HG02870 (cell line): ENCODE results near the gene ULBP2.

Source experiments
- ATAC-seq: cut with Tn5 transposase; IDR thresholded peaks from one replicate; pipeline ENCODE4 v1.9.1; 2021; ENCODE audit warnings: mild to moderate bottlenecking, moderate library complexity; ENCODE audit not compliant: unreplicated experiment

Gene ULBP2

DNA sequence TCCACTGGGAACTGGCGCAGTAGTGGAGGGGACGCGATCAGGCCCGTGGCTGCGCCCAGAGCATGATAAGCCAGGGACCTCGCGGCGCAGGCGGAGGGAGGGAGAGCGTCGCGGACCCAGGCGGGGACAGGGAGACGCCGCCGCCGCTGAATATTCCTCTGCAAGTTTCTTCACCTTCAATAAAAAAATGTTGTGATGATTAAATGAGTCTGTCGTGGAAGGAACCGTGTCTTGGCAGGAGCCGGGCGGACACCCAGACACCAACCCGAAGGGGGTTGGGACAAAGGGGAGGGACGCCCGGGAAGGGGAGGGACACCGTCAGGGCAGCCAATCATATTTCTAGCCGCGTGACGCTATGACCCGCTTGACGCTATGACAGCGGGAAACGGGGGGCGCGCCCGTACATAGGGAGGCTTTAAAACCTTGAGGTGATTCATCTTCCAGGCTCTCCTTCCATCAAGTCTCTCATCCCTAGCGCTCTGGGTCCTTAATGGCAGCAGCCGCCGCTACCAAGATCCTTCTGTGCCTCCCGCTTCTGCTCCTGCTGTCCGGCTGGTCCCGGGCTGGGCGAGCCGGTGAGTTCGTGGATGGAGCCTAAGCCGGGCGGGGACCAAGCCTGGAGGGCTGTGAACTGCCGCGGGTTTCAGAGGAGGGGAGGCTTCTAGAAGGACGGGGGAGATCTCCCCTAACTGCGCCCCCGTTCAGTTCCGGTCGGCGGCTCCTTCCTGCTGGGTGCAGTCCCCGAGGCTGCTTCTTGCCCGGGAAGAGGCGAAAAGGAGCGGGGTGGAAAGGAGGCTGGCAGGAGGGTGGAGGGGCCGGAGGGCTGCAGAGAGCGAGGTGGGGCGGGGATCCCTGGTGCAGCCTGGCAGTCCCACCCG, at the start of gene ULBP2:
Gene ULBP2, plus strand, starts transcription at position 432 of the 878 bp plus-strand sequence. Its CDS starts 59 bp downstream, at position 491.
- ATAC-seq: no peak

DNA sequence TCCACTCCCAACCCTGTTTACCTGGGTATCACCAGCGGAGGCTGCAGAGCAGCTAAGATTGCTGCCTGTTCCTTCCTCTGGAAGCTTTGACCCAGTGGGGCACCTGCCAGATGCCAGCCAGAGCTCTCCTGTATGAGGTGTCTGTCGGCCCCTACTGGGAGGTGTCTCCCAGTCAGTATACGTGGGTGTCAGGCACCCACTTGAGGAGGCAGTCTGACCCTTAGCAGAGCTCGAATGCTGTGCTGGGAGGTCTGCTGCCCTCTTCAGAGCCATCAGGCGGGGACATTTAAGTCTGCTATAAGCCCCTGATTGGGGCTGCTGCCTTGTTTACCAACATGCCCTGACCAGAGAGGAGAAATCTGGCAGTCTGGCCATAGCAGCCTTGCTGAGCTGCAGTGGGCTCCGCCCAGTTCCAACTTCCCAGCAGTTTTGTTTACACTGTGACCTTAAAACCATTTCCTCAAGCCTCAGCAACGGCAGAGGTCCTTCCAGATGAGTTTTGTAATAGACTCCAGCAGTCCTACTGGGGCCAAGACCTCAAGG, 46.7 kb upstream of the ULBP2 start:
- ATAC-seq: no peak

DNA sequence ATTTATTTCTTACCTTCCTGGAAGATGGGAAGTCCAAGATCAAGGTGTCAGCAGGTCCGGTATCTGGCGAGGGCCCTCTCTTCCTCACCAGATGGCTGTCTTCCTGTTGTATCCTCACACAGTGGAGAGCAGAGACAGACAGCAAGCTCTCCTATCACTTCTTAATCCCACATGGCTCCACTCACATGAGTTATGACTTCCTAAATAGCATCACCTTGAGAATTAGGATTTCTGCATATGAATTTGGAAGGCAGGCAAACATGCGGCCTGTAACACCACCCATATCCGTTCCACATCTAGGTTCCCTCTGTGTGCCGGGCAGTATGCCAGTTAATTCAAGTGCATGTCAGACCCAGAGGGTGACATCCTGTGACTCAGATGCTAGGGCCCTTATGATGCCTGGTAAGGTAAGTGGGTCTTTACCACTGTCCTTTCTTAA, 46.0 kb upstream of the ULBP2 start:
- ATAC-seq: no peak

DNA sequence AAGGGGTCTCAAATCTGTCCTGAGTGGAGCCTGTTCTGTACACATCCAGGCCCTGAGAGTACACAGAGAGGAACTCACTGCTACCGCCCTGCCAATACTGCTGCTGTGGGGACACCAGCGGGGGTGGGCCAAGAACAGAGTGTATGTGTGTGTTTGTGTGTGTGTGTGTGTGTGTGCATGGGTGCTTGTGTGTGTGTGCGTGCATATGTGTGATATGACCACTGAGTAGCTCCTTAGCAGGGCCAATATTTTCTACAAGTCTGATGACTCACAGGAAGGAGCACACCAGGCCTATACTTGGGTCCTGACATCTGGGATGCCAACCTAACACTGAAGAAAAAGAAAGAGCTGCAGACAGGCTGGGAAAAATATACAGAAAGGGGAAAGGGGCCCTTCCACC, 45.3 kb upstream of the ULBP2 start:
- no peak for ATAC-seq

DNA sequence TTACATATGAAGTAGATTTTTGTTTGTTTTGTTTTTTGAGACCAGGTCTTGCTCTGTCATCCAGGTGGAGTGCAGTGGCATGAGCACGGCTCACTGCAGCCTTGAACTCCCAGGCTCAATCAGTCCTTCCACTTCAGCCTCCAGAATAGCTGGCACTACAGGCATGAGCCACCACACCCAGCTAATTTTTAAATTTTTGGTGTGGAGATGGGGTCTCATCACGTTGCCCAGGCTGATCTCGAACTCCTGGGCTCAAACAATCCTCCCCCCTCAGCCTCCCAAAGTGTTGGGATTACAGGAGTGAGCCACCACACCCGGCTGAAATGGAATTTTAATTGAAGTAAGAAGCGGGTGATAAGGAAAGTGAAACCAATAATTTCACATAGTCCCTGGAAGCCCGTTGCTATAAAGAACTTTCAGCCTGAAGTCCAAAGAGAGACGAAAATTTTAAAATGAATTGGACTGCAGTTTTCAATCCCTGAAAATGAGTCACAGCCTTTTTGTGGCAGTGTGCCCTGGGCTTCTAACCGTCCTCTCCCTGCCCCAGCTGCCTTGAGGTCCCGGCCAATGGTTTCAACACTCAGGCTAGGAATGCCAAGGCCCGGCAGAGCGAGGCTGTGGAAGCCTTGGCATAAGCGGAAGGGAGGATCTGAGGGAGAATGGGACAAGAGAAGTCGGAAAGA, 44.7 kb upstream of the ULBP2 start:
- no peak for ATAC-seq

- ATAC-seq: no peak
Observed at GRCh38 chr6:149897855-149898744, 43.7 kb upstream of the ULBP2 start, which contains the start of gene RAET1E. Gene RAET1E (minus strand): TSS chr6:149898113. CDS start chr6:149890901, 7,212 bp downstream.

DNA sequence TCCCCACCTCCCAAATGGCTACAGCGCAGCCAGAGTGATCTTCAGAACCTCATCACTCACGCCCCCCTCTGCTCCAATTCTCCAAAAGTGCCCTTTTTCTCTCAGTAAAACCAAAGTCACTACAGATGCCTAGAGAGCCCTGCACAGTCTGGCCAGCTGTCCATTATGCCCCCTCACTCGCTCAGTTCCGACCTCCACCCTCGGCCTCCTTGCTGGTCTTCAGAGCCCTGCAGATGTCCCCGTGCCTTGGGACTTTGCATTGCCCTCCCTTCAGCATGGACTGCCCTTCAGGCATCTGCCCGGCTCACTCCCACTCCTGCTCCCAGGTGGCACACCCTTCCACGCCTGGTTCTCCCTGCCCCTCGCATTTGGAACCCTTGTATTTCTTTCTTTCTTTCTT, 42.8 kb upstream of the ULBP2 start:
- no peak for ATAC-seq

DNA sequence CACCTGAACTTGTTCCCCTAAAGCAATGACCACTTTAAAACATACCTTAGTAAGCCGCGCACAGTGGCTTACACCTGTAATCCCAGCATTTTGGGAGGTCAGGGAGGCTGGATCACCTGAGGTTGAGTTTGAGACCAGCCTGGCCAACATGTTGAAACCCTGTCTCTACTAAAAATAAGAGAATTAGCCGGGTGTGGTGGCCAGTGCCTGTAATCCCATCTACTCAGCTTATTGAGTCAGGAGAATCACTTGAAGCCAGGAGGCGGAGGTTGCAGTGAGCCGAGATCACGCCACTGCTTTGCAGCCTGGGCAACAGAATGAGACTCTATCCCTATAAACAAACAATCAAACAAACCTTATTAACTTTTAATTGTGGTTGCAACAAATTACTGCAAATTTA, 42.3 kb upstream of the ULBP2 start:
- no peak for ATAC-seq

DNA sequence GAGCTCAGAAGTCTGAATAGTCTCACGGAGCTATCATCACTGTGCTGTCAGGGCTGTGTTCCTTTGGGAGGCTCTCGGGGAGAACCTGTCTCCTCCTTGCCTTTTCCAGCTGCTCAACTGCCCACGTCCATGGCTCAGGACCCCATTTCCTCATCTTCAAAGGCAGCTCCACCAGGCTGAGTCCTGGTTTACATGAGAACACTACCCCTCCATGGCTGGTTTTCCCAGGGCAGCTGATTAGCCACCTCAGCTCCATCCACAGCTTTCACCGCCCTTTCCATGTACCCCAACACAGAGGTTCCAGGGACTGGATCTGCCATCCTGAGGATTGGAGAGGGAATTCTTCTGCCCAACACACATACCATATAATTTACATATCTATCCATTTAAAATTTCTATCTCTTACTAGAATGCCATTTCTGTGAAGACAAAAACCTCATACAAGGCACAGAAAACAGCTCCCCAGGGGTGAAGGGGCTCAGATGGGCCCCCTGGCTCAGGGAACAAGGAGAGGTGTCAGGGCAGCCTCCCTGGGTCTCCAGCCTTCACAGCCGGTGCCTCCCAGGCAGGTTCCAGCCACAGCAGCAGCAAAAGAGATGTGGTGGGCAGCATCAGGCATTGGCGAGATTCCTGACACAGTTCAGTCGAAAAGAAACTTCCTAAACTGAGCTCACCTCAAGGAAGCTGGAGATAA, 41.7 kb upstream of the ULBP2 start:
- no peak for ATAC-seq

GRCh38 chr6:149900620-149901443, 41.0 kb upstream of the ULBP2 start:
- ATAC-seq: no peak

- no peak for ATAC-seq
Observed at GRCh38 chr6:149901444-149902140, 40.2 kb upstream of the ULBP2 start.

DNA sequence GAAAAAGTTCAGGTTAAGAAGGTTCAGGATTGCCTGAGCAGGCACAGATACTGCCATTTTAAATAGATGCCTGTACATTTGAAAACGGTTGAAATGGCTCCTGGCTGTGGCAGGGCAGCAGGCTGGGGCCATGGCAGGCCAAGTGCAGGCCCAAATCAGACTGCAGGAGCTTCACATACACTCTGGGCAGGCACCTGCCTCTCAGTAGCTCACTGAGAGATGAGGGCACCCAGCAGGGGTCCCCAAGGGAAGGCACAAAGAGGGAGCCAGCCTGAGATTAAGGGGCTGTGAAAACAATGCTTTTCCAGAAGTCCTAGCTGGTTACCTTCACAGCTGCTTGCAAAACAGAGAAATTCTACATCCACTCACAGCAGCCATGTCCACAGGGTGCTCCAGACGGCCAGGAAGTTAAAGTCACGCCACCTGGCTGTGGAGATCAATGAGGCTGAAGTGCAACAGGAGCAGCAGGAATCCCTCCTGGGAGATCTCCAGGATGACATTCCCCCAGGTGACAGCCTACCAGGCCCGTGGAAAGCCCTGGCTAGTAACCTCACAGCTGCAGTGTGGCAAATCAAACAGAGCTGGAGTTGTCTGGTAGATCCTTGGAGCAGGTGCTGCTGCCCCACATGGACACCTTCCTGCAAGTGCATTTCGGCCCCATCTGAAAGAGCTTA, 37.7 kb upstream of the ULBP2 start:
- no peak for ATAC-seq

- ATAC-seq: no peak
Observed at GRCh38 chr6:149904661-149905370, 37.0 kb upstream of the ULBP2 start.

DNA sequence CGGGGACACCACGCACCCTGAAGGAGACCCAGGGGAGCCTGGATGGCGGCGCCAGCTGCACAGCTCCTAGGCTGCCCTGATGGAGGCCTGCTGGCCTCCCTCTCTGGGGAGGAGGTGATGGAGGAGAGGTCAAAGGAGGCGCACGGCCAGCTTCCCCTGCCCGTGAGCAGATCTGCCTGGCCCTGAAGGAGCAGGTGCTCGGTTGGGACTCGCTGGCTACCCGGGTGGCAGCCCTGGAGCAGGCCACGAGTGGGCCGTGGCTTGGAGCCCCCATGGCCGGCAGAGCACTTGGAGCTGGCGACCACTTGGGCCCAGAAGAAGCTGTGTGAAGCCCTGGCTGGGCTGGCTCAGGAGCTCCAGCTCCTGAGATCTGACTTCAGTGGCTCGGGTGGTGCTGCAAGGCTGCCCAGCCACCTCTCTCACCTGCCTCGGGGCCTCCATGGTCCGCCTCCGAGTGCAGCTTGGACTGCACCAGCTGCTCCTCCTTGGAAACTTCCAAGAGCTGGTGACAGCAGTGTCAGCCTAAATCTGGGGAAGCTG, 36.4 kb upstream of the ULBP2 start:
- no peak for ATAC-seq

DNA sequence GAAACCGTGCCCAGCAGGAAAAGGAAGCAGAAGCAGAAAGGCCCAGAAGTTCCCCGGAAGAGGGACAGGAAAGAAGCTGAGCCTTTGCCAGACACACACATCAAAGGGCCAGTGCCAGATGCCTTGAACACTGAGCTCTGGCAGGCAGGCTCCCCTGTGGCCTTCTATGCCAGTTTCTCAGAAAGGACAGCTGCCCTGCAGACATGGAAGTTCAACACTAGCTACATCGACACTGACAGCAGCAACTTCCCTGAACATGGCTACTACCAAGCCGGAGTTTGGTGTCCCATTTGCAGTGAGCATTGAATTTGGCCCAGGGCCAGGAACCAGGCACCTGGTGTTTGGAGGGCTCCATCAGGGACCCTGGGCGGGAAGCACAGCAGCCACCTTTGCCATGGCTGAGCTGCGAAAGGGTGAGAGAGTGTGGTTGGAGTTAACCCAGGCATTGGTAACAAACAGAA, 35.9 kb upstream of the ULBP2 start:
- ATAC-seq: no peak

- no peak for ATAC-seq
Observed at GRCh38 chr6:149906405-149906804, 35.4 kb upstream of the ULBP2 start.

DNA sequence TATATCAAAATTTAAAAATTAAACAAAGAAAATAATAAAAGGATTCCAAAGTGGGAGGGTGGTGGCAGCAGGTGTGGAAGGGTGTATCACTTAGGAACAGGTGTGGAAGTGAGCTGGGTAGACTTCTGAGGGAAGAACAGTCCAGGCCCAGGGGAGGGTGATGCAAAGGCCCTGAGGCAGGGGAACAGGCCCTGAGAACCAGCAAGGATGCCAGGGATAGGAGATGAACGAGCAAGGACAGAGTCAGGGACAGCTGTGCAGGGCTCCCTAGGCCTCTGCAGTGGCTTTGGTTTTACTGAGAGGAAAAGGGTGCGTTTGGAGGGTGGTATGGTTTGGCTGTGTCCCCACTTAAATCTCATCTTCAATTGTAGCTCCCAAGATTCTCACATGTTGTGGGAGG, 34.5 kb upstream of the ULBP2 start:
- no peak for ATAC-seq
